Erythroblast (primary cell): ENCODE measurements around the gene BAG2.

ENCODE experiments used
- GATA1 ChIP-seq: IDR thresholded peaks from 2 replicates; pipeline ENCODE4 v1.6.1; 2011; ENCODE audit warnings: low read depth, mild to moderate bottlenecking, control low read depth, low read length, moderate library complexity
- POLR2A ChIP-seq: IDR thresholded peaks from 2 replicates; pipeline ENCODE4 v1.6.1; 2011; ENCODE audit warnings: mild to moderate bottlenecking, low read length

DNA sequence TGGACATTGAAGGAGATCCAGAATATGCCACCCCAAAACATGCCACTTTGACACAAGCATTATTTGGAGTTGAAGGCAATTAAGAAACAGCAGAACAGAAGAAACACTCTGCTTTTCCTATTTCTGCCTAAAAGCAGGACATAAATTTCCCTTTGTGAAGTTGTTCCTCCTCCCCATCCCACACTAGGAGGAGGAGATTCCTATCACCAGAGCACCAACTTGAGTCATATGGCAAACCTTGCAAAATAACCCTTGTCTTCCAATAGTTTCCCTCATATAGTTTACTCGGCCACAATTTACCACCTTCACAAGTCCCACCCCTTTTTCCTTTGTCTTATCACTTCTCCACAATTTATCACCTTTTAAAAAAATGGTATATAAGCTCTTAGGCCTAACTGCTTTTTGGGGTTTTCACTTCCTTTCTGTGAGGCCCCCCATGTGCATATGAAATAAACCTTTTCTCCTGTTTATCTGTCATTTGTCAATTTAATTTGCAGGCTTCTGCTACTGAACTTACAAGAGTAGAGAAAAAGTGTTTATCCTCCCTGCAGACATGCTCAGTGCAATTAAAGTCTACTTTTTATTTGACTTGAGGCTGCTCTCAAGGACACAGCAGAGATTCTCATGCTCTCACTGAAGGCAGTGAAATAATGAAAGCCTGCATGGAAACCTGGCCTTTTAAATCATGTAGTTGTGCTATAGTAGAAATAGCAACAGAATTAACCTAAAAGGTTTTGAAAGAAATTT lies 52.8 kb downstream of the BAG2 start:
- TF ChIP-seq POLR2A (no peak), GATA1 (no peak)
